Endothelial cell of umbilical vein (primary cell): ENCODE data around the gene ACBD6. TPM values are rescaled to one million over a fixed set of nuclear protein-coding genes. Genes with fewer than 3 reads are reported as not detected.

ENCODE experiments used
- BruUV-seq: library from RNA; stranded (reverse); fragments of 400-500 nt; replicated peaks from 2 replicates; lab custom pipeline; 2021; lab: Mats Ljungman, UMichigan
- CTCF ChIA-PET: fragments of 300-600, 350-600 bp; sonication (Branson Sonifier 250); formaldehyde crosslinking; loops from one replicate; lab custom pipeline; 2021; ENCODE audit warnings: antibody characterized with exemption, inconsistent platforms; lab: Charles Lee
- POLR2A ChIA-PET: fragments of 300-600, 350-600 bp; sonication (Branson Sonifier 250); formaldehyde crosslinking; loops from one replicate; lab custom pipeline; 2021; ENCODE audit warnings: antibody characterized with exemption, inconsistent platforms; lab: Charles Lee
- DNase-seq: peaks from one replicate; pipeline ENCODE4 v3.0.0-alpha.2; 2011; ENCODE audit warnings: low read depth, low spot score
- FAIRE-seq: peaks from 2 replicates; lab custom pipeline; 2011; peaks lifted over from hg19 to GRCh38; lab: Jason Lieb, UNC
- H2AFZ ChIP-seq: 2 replicates; pipeline ENCODE4 v1.6.0; 2012; ENCODE audit warnings: low read depth, low read length, control low read depth, inconsistent platforms
- H3K27ac ChIP-seq: 2 replicates; pipeline ENCODE4 v1.5.1; 2011; ENCODE audit warnings: low read depth, mild to moderate bottlenecking, control low read depth, low read length, moderate library complexity; ENCODE audit not compliant: insufficient read depth
- H3K27me3 ChIP-seq, 2 experiments: 2 replicates each; pipeline versions ENCODE4 v1.6.0 to v1.6.1; 2011; ENCODE audit warnings: low read length in 2 of 2, mixed read lengths in 1 of 2; ENCODE audit not compliant: control insufficient read depth in 2 of 2, insufficient read depth in 2 of 2
- H3K36me3 ChIP-seq, 2 experiments: 2 replicates in 1 of 2; 3 replicates in 1 of 2; pipeline ENCODE4 v1.5.1; 2011; ENCODE audit warnings: low read length in 2 of 2, mild to moderate bottlenecking in 1 of 2, moderate library complexity in 1 of 2; ENCODE audit not compliant: control insufficient read depth in 2 of 2, insufficient read depth in 2 of 2; ENCODE audit errors: extremely low read depth in 1 of 2
- H3K4me1 ChIP-seq: 3 replicates; pipeline ENCODE4 v1.5.1; 2011; ENCODE audit warnings: mild to moderate bottlenecking, low read length; ENCODE audit not compliant: control insufficient read depth, insufficient read depth; ENCODE audit errors: extremely low read depth
- H3K4me2 ChIP-seq: 2 replicates; pipeline ENCODE4 v1.6.1; 2011; ENCODE audit warnings: low read length, control low read depth, mixed read lengths; ENCODE audit not compliant: insufficient read depth
- H3K4me3 ChIP-seq, 3 experiments: fragments of 200-600 bp in 1 of 3; sonication (generic), shearing (Covaris generic) in 1 of 3; replicated peaks in 1 of 3; 2 replicates each; pipeline ENCODE4 v1.5.1; 2011 to 2016; ENCODE audit warnings: control low read depth in 3 of 3, low read length in 3 of 3, mild to moderate bottlenecking in 2 of 3, inconsistent platforms in 1 of 3, low read depth in 1 of 3, moderate library complexity in 1 of 3; ENCODE audit not compliant: insufficient read depth in 1 of 3
- H3K79me2 ChIP-seq: 2 replicates; pipeline ENCODE4 v1.6.0; 2012; ENCODE audit warnings: low read length, inconsistent platforms; ENCODE audit not compliant: control insufficient read depth, insufficient read depth
- H3K9ac ChIP-seq: replicated peaks from 2 replicates; pipeline ENCODE3; 2011; ENCODE audit warnings: low read length, control low read depth; ENCODE audit not compliant: insufficient read depth; ENCODE audit errors: extremely low read depth
- H3K9me1 ChIP-seq: replicated peaks from 3 replicates; pipeline ENCODE4 v1.6.0; 2011; ENCODE audit warnings: mild to moderate bottlenecking, low read length; ENCODE audit not compliant: control insufficient read depth, insufficient read depth; ENCODE audit errors: extremely low read depth
- H3K9me3 ChIP-seq: replicated peaks from 2 replicates; pipeline ENCODE4 v1.5.1; 2012; ENCODE audit warnings: low read length, inconsistent platforms; ENCODE audit not compliant: control insufficient read depth, insufficient read depth
- H4K20me1 ChIP-seq: replicated peaks from 2 replicates; pipeline ENCODE3; 2011; ENCODE audit warnings: mild to moderate bottlenecking, low read length; ENCODE audit not compliant: control insufficient read depth, insufficient read depth; ENCODE audit errors: extremely low read depth
- CTCF ChIP-seq, 2 donors: IDR thresholded peaks; 1 replicate in 1 of 2; 2 replicates in 1 of 2; pipeline ENCODE4 v1.5.1; 2011; ENCODE audit warnings: low read length in 2 of 2, mild to moderate bottlenecking in 2 of 2, moderate library complexity in 2 of 2, control low read depth in 1 of 2, inconsistent platforms in 1 of 2, low read depth in 1 of 2; ENCODE audit not compliant: insufficient read depth in 1 of 2; ENCODE audit errors: extremely low read depth in 1 of 2
- EZH2 ChIP-seq: IDR thresholded peaks from 2 replicates; pipeline ENCODE4 v1.6.1; 2012; ENCODE audit warnings: borderline replicate concordance, low read depth, mild to moderate bottlenecking, moderate library complexity, low read length, inconsistent platforms; ENCODE audit not compliant: severe bottlenecking
- FOS ChIP-seq: IDR thresholded peaks from 2 replicates; pipeline ENCODE4 v1.6.1; 2011; ENCODE audit warnings: mild to moderate bottlenecking, low read length, moderate library complexity, borderline replicate concordance; ENCODE audit not compliant: insufficient read depth
- GATA2 ChIP-seq: IDR thresholded peaks from 2 replicates; pipeline ENCODE4 v1.7.0; 2011; ENCODE audit warnings: low read depth, mild to moderate bottlenecking, moderate library complexity, mixed read lengths, low read length; ENCODE audit not compliant: insufficient read length, insufficient read depth
- JUN ChIP-seq: IDR thresholded peaks from 2 replicates; pipeline ENCODE4 v1.6.1; 2011; ENCODE audit warnings: borderline replicate concordance, low read depth; ENCODE audit not compliant: insufficient read length, insufficient read depth
- MAX ChIP-seq: IDR thresholded peaks from 2 replicates; pipeline ENCODE4 v1.6.1; 2011; ENCODE audit not compliant: insufficient read depth, insufficient read length
- MYC ChIP-seq: IDR thresholded peaks from one replicate; pipeline ENCODE4 v1.6.1; 2011; ENCODE audit warnings: mild to moderate bottlenecking, low read depth, low read length
- POLR2A ChIP-seq: IDR thresholded peaks from 2 replicates; pipeline ENCODE4 v1.6.1; 2012; ENCODE audit warnings: low read depth, mild to moderate bottlenecking, control low read depth, low read length
- POLR2AphosphoS5 ChIP-seq: IDR thresholded peaks from 2 replicates; pipeline ENCODE4 v1.6.1; 2012; ENCODE audit warnings: low read depth, mild to moderate bottlenecking, control low read depth, low read length, moderate library complexity; ENCODE audit not compliant: insufficient read depth
- dilution Hi-C: fragments of 300-500 bp; cut with MboI; formaldehyde crosslinking; loops from one replicate; pipeline ENCODE4 v1.15.0; 2019; ENCODE audit warnings: low sequenced_read_pairs; ENCODE audit not compliant: extremely low pct_ligation_motif_present
- intact Hi-C: fragments of 100-400 bp; cut with micrococcal nuclease; formaldehyde crosslinking; loops from one replicate; pipeline ENCODE4 v1.10.0; 2022
- polyA plus RNA-seq, 4 experiments: library from polyadenylated mRNA; depleted of rRNA in 3 of 4; stranded (reverse) in 3 of 4; unstranded in 1 of 4; fragments of >200 nt; gene quantifications; 2 replicates each; pipeline versions ENCODE4 v1.2.1 to v1.2.3, GENCODE V29; 2011 to 2012; ENCODE audit warnings: missing spikeins in 1 of 4
- total RNA-seq: library from RNA; stranded (reverse); gene quantifications from 2 replicates; pipeline ENCODE4 v1.2.3, GENCODE V29; 2021

ACBD6 gene
- total and polyA plus RNA-seq, 2 donors (not counting 3 experiments of a cell fraction or from before 2014, with no cell fraction given), result 55.6 to 56.4 TPM

- Histone ChIP-seq H3K27ac (no peak overlapping the region), H3K27me3 (peaks cover 9 to 21% of the 10 kb centered on the region in 2 experiments), H4K20me1 (no peaks in the 10 kb centered on the region), H2AFZ (no peak overlapping the region), H3K9me1 (no peaks in the 10 kb centered on the region), H3K4me1 (no peaks in the 10 kb centered on the region), H3K79me2 (no peaks in the 10 kb centered on the region), H3K4me3 (no peak overlapping the region), H3K4me2 (no peak overlapping the region), H3K36me3 (no peaks in the 10 kb centered on the region), H3K9me3 (no peaks in the 10 kb centered on the region), H3K9ac (no peak overlapping the region)
- TF ChIP-seq FOS (no peak), MAX (no peak), MYC (no peak), POLR2AphosphoS5 (no peak), POLR2A (no peak), CTCF (IDR thresholded peaks at IDR 0.05; ENCODE audit: extremely low read depth in 1 of 2, insufficient read depth in 1 of 2, low read depth in 1 of 2, low read length in 2 of 2) (no peak), GATA2 (no peak), EZH2 (no peak), JUN (no peak)
- POLR2A ChIA-PET, result no interaction called here
- DNase-seq (no peak), FAIRE-seq (no peak)
- BruUV-seq, result no TSS peak
- dilution Hi-C loops, result no loop called here
- CTCF ChIA-PET, result interaction anchor here (1.2 to 14.3 kb wide), 4 partner anchors 9 to 342 kb away, joined by 3 to 247 read pairs (median 5); no protein-coding TSS in a partner anchor
- intact Hi-C loops, result no loop called here
These were observed 36.8 kb upstream of the ACBD6 start for GRCh38 chr1:180539136-180539535.
